A549 (cell line): ENCODE data around the gene RNF133.

Source experiments
- MYC ChIP-seq: IDR thresholded peaks from 2 replicates; pipeline ENCODE4 v1.6.1; 2012; ENCODE audit warnings: mild to moderate bottlenecking, inconsistent platforms, low read length, improper control_type of control experiment, borderline replicate concordance
- POLR2A ChIP-seq: IDR thresholded peaks from 2 replicates; pipeline ENCODE4 v1.6.1; 2012; ENCODE audit warnings: mild to moderate bottlenecking, low read length
- TF ChIP-seq, protein P1 (sequence below): fragments of >200 bp; sonication (Bioruptor Twin); formaldehyde crosslinking; IDR thresholded peaks from 3 replicates; pipeline ENCODE4 v1.5.1; 2016

DNA sequence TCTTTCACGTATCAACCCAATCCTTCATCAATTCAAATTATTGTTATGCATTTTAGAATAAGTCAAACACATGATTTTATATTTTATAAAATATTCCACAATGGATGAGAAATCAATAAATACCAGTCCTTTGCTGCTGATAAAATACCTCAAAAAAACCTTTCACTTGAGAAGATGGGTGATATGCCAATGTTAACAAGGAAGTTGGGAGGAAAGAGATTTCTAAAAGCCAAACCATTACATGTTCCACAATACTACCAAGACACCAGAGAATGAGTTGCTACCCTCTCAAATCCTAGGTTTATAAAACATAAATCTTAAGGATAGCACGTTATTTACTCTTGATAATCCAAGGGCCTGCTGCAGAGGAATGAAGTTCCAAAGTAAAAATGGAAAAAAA, 14.4 kb downstream of the RNF133 start:
- TF ChIP-seq MYC = no peak
- TF ChIP-seq, protein P1, sequence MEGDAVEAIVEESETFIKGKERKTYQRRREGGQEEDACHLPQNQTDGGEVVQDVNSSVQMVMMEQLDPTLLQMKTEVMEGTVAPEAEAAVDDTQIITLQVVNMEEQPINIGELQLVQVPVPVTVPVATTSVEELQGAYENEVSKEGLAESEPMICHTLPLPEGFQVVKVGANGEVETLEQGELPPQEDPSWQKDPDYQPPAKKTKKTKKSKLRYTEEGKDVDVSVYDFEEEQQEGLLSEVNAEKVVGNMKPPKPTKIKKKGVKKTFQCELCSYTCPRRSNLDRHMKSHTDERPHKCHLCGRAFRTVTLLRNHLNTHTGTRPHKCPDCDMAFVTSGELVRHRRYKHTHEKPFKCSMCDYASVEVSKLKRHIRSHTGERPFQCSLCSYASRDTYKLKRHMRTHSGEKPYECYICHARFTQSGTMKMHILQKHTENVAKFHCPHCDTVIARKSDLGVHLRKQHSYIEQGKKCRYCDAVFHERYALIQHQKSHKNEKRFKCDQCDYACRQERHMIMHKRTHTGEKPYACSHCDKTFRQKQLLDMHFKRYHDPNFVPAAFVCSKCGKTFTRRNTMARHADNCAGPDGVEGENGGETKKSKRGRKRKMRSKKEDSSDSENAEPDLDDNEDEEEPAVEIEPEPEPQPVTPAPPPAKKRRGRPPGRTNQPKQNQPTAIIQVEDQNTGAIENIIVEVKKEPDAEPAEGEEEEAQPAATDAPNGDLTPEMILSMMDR = no peak
- no peak for TF ChIP-seq POLR2A
